NCI-H748 (cell line): ENCODE data around the gene CNTN5.

ENCODE experiments used
- DNase-seq: peaks from one replicate; lab custom pipeline; 2025; ENCODE audit not compliant: unreplicated experiment; lab: John Stamatoyannopoulos, UW

CNTN5 gene

GRCh38 chr11:100397401-100397800 is 1376.7 kb downstream of the CNTN5 start:
- DNase-seq, result no peak

- no peak for DNase-seq
These were observed 1383.1 kb downstream of the CNTN5 start for GRCh38 chr11:100403816-100404215.

GRCh38 chr11:100404907-100405306 is 1384.2 kb downstream of the CNTN5 start:
- DNase-seq, result no peak
